Activated CD4-positive, CD25-positive, alpha-beta regulatory T cell treated with anti-CD3 and anti-CD28 coated beads, Interleukin-2, amount 50 U/mL, for 24 hours (primary cell): Measurements from ENCODE around the gene HOXC4.
A peak's percentile ranks its signal among the peaks of the same experiment; 100 is the strongest.
"Not testable (repeated sequence)": the region's sequence is repeated elsewhere in the genome, so short reads cannot be mapped to it uniquely, and the experiment has no call there.

Experiments
- ATAC-seq, 2 donors: fragments of 150-1000 bp; cut with Tn5 transposase; one replicate each; pipeline ENCODE4 v1.10.0; 2021; ENCODE audit warnings: mild to moderate bottlenecking in 1 of 2, moderate library complexity in 1 of 2

The HOXC4 gene

GRCh38 chr12:54042033-54042432 is 11.6 kb upstream of the HOXC4 start:
- not testable (repeated sequence) for ATAC-seq

GRCh38 chr12:54042970-54043853 is 10.4 kb upstream of the HOXC4 start:
- no peak for ATAC-seq

GRCh38 chr12:54044425-54045103 is 9.1 kb upstream of the HOXC4 start:
- no peak for ATAC-seq

GRCh38 chr12:54045401-54045800 is 8.2 kb upstream of the HOXC4 start:
- ATAC-seq: no peak

- ATAC-seq: no peak
Measured at GRCh38 chr12:54045868-54046521, 7.6 kb upstream of the HOXC4 start.

- ATAC-seq: no peak
Measured at GRCh38 chr12:54046809-54047159, 6.9 kb upstream of the HOXC4 start.

- ATAC-seq: no peak
Measured at GRCh38 chr12:54047160-54047963, 6.3 kb upstream of the HOXC4 start.

GRCh38 chr12:54047964-54048303 is 5.7 kb upstream of the HOXC4 start:
- no peak for ATAC-seq

GRCh38 chr12:54048406-54049093 is 5.1 kb upstream of the HOXC4 start:
- no peak for ATAC-seq

- ATAC-seq: no peak
Measured at GRCh38 chr12:54049108-54049507, 4.5 kb upstream of the HOXC4 start.

- ATAC-seq: no peak
Measured at GRCh38 chr12:54050482-54050810, 3.2 kb upstream of the HOXC4 start.

GRCh38 chr12:54051026-54051842 is 2.4 kb upstream of the HOXC4 start:
- no peak for ATAC-seq

- ATAC-seq: no peak
Measured at GRCh38 chr12:54051874-54052437, 1.7 kb upstream of the HOXC4 start.

GRCh38 chr12:54052438-54053002 is 1.1 kb upstream of the HOXC4 start:
- ATAC-seq: no peak

GRCh38 chr12:54053003-54053750 is 458 bp upstream of the HOXC4 start:
- ATAC-seq: peak in 1 of 2 donors; percentile 13

- no peak for ATAC-seq
Measured at GRCh38 chr12:54054742-54055194, 1.1 kb downstream of the HOXC4 start.

- ATAC-seq: no peak
Measured at GRCh38 chr12:54055552-54055951, 1.9 kb downstream of the HOXC4 start.

- no peak for ATAC-seq
Measured at GRCh38 chr12:54056110-54056509, 2.5 kb downstream of the HOXC4 start.

GRCh38 chr12:54058128-54058768 is 4.6 kb downstream of the HOXC4 start:
- no peak for ATAC-seq
